Right lobe of liver (tissue), 4 donors: ENCODE data around the gene KDM4C.
"Not testable (repeated sequence)": the region's sequence is repeated elsewhere in the genome, so short reads cannot be mapped to it uniquely, and the experiment has no call there.

Source experiments
- POLR2A ChIP-seq: fragments of 450-650 bp; IDR thresholded peaks from one replicate; pipeline ENCODE4 v1.6.1; 2017; ENCODE audit warnings: antibody characterized with exemption, mild to moderate bottlenecking
- TF ChIP-seq, protein P1 (sequence below), 4 donors: fragments of 200-600 bp in 3 of 4; fragments of 450-650 bp in 1 of 4; IDR thresholded peaks; one replicate each; pipeline versions ENCODE4 v1.5.1 to v1.8.0; 2016 to 2022; ENCODE audit warnings: antibody characterized with exemption in 4 of 4, mild to moderate bottlenecking in 2 of 4
- donor health status: DM: no; HTN: no; CAD: no.
- donor health status: DM: no; HTN: no; CAD: no.
- donor health status: DM: no; HTN: yes; CAD: no.

DNA sequence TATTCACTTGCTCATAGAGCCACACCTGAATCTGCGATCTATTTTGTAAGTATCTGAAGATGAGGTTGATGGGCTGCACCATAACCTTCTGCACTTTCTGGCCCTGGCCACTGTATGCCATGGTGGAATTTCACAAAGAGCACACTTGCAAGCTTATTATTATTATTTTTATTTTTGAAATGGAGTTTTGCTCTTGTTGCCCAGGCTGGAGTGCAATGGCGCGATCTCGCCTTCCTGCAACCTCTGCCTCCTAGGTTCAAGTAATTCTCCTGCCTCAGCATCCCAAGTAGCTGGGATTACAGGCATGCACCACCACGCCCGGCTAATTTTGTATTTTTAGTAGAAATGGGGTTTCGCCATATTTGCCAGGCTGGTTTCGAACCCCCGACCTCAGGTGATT is 8.9 kb upstream of the KDM4C start:
- TF ChIP-seq, protein P1, sequence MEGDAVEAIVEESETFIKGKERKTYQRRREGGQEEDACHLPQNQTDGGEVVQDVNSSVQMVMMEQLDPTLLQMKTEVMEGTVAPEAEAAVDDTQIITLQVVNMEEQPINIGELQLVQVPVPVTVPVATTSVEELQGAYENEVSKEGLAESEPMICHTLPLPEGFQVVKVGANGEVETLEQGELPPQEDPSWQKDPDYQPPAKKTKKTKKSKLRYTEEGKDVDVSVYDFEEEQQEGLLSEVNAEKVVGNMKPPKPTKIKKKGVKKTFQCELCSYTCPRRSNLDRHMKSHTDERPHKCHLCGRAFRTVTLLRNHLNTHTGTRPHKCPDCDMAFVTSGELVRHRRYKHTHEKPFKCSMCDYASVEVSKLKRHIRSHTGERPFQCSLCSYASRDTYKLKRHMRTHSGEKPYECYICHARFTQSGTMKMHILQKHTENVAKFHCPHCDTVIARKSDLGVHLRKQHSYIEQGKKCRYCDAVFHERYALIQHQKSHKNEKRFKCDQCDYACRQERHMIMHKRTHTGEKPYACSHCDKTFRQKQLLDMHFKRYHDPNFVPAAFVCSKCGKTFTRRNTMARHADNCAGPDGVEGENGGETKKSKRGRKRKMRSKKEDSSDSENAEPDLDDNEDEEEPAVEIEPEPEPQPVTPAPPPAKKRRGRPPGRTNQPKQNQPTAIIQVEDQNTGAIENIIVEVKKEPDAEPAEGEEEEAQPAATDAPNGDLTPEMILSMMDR (IDR thresholded peaks at IDR 0.05): not testable (repeated sequence)
- TF ChIP-seq POLR2A: not testable (repeated sequence)
